IMR-90 (cell line): ENCODE measurements around the gene VPS11. TPM values are rescaled to one million over a fixed set of nuclear protein-coding genes. Genes with fewer than 3 reads are reported as not detected.

Source experiments
- ATAC-seq: fragments of 200-7000 bp; cut with Tn5 transposase; 2 replicates; pipeline ENCODE4 v1.9.1; 2020; ENCODE audit warnings: low read depth, mild to moderate bottlenecking, moderate library complexity
- BruUV-seq: library from RNA; stranded (reverse); fragments of 400-500 nt; replicated peaks from 2 replicates; lab custom pipeline; 2021; lab: Mats Ljungman, UMichigan
- CTCF ChIA-PET: fragments of 300-600 bp; formaldehyde crosslinking; extraction: SDS; loops from one replicate; lab custom pipeline; 2021; ENCODE audit warnings: antibody characterized with exemption; lab: Yijun Ruan, JAX
- POLR2A ChIA-PET: fragments of 300-600 bp; sonication (Branson Sonifier 250); formaldehyde crosslinking; loops from one replicate; lab custom pipeline; 2022; ENCODE audit warnings: antibody characterized with exemption; ENCODE audit not compliant: unreplicated experiment; lab: Charles Lee
- DNase-seq: peaks from one replicate; pipeline ENCODE4 v3.0.0; 2013
- H2AFZ ChIP-seq: replicated peaks from 2 replicates; pipeline ENCODE3; 2013; ENCODE audit warnings: low read length, mild to moderate bottlenecking; ENCODE audit not compliant: poor library complexity
- H2AK5ac ChIP-seq: 2 replicates; pipeline ENCODE4 v1.6.1; 2013; ENCODE audit warnings: low read depth, low read length, inconsistent platforms
- H2AK9ac ChIP-seq: replicated peaks from 2 replicates; pipeline ENCODE3; 2013; ENCODE audit warnings: mild to moderate bottlenecking, low read depth, low read length, moderate library complexity; ENCODE audit not compliant: poor library complexity
- H2BK120ac ChIP-seq: 2 replicates; pipeline ENCODE4 v1.6.1; 2013; ENCODE audit warnings: low read depth, low read length, inconsistent platforms
- H2BK15ac ChIP-seq: 3 replicates; pipeline ENCODE4 v1.6.1; 2013; ENCODE audit warnings: low read depth, low read length, inconsistent platforms
- H2BK20ac ChIP-seq: 2 replicates; pipeline ENCODE4 v1.6.1; 2013; ENCODE audit warnings: low read depth, mild to moderate bottlenecking, inconsistent platforms, low read length, moderate library complexity
- H2BK5ac ChIP-seq: 2 replicates; pipeline ENCODE4 v1.6.1; 2013; ENCODE audit warnings: mild to moderate bottlenecking, low read depth, low read length, inconsistent platforms; ENCODE audit not compliant: poor library complexity, severe bottlenecking
- H3K14ac ChIP-seq: replicated peaks from 2 replicates; pipeline ENCODE4 v1.6.1; 2013; ENCODE audit warnings: low read depth, low read length, inconsistent platforms
- H3K18ac ChIP-seq: 2 replicates; pipeline ENCODE4 v1.6.1; 2013; ENCODE audit warnings: low read depth, low read length, control low read depth
- H3K23ac ChIP-seq: 2 replicates; pipeline ENCODE4 v1.6.1; 2013; ENCODE audit warnings: low read depth, low read length, inconsistent platforms
- H3K27ac ChIP-seq: 2 replicates; pipeline ENCODE4 v1.5.1; 2013; ENCODE audit warnings: mild to moderate bottlenecking, control low read depth, low read length; ENCODE audit not compliant: insufficient read depth
- H3K27me3 ChIP-seq: 2 replicates; pipeline ENCODE4 v1.6.1; 2013; ENCODE audit warnings: low read length; ENCODE audit not compliant: control insufficient read depth, insufficient read depth
- H3K36me3 ChIP-seq: 2 replicates; pipeline ENCODE4 v1.6.1; 2013; ENCODE audit warnings: low read length, mixed read lengths; ENCODE audit not compliant: control insufficient read depth, insufficient read depth
- H3K4ac ChIP-seq: 2 replicates; pipeline ENCODE4 v1.6.1; 2013; ENCODE audit warnings: low read depth, low read length, inconsistent platforms
- H3K4me1 ChIP-seq: 2 replicates; pipeline ENCODE4 v1.6.1; 2013; ENCODE audit warnings: low read length, mixed read lengths; ENCODE audit not compliant: control insufficient read depth, insufficient read depth
- H3K4me2 ChIP-seq: 2 replicates; pipeline ENCODE4 v1.6.1; 2013; ENCODE audit warnings: low read depth, mild to moderate bottlenecking, control low read depth, low read length, moderate library complexity
- H3K4me3 ChIP-seq: 2 replicates; pipeline ENCODE4 v1.5.1; 2013; ENCODE audit warnings: low read depth, mild to moderate bottlenecking, control low read depth, low read length, moderate library complexity; ENCODE audit not compliant: insufficient read depth
- H3K56ac ChIP-seq: 2 replicates; pipeline ENCODE4 v1.6.1; 2013; ENCODE audit warnings: low read length, inconsistent platforms; ENCODE audit not compliant: insufficient read depth; ENCODE audit errors: extremely low read depth
- H3K79me1 ChIP-seq, 2 experiments: 2 replicates each; pipeline ENCODE4 v1.6.1; 2013; ENCODE audit warnings: low read length in 2 of 2, inconsistent platforms in 1 of 2, low read depth in 1 of 2
- H3K9ac ChIP-seq: 2 replicates; pipeline ENCODE4 v1.6.1; 2013; ENCODE audit warnings: low read depth, low read length, control low read depth
- H3K9me1 ChIP-seq: 2 replicates; pipeline ENCODE4 v1.6.1; 2013; ENCODE audit warnings: low read length, inconsistent platforms; ENCODE audit not compliant: insufficient read depth
- H3K9me3 ChIP-seq: 2 replicates; pipeline ENCODE4 v1.6.1; 2013; ENCODE audit warnings: low read length; ENCODE audit not compliant: control insufficient read depth, insufficient read depth
- H4K20me1 ChIP-seq: 2 replicates; pipeline ENCODE4 v1.6.1; 2013; ENCODE audit warnings: low read length, inconsistent platforms; ENCODE audit not compliant: insufficient read depth
- H4K5ac ChIP-seq: 2 replicates; pipeline ENCODE4 v1.6.1; 2013; ENCODE audit warnings: mild to moderate bottlenecking, low read depth, low read length, control low read depth
- H4K8ac ChIP-seq, 2 experiments: 2 replicates each; pipeline ENCODE4 v1.6.1; 2013; ENCODE audit warnings: low read depth in 2 of 2, low read length in 2 of 2, control low read depth in 1 of 2, inconsistent platforms in 1 of 2
- H4K91ac ChIP-seq: 2 replicates; pipeline ENCODE4 v1.6.1; 2013; ENCODE audit warnings: low read depth, low read length, inconsistent platforms; ENCODE audit not compliant: insufficient read depth
- BHLHE40 ChIP-seq: fragments of 150-350 bp; IDR thresholded peaks from 2 replicates; pipeline ENCODE4 v1.6.1; 2016; ENCODE audit warnings: mild to moderate bottlenecking, low read depth, low read length
- MAZ ChIP-seq: IDR thresholded peaks from 2 replicates; pipeline ENCODE4 v1.6.1; 2012; ENCODE audit warnings: low read depth, mild to moderate bottlenecking, low read length, improper control_type of control experiment, moderate library complexity, borderline replicate concordance
- MXI1 ChIP-seq: IDR thresholded peaks from 2 replicates; pipeline ENCODE4 v1.6.1; 2012; ENCODE audit warnings: low read depth, mild to moderate bottlenecking, low read length, moderate library complexity, borderline replicate concordance
- WGBS, 2 experiments: methylation state at CpG; one replicate each; pipeline versions ENCODE4 v1.1.5 to v1.1.7; 2013; ENCODE audit warnings: missing lambda C conversion rate in 2 of 2; ENCODE audit not compliant: insufficient read length in 1 of 2; ENCODE audit errors: extremely low coverage in 2 of 2; 5-methylcytosine and 5-hydroxymethylcytosine counted together
- dilution Hi-C: fragments of 300-500 bp; cut with HindIII; formaldehyde crosslinking; loops from one replicate; pipeline ENCODE4 v1.14.3; 2018; ENCODE audit warnings: low sequenced_read_pairs; ENCODE audit not compliant: unreplicated experiment
- in situ Hi-C: fragments of 300-500 bp; cut with MboI; formaldehyde crosslinking; loops from 3 replicates; pipeline ENCODE4 v1.14.3; 2019; ENCODE audit warnings: low sequenced_read_pairs, inconsistent platforms, mixed read lengths
- intact Hi-C: fragments of 100-400 bp; cut with micrococcal nuclease; formaldehyde crosslinking; loops from 2 replicates; pipeline ENCODE4 v1.10.0; 2022
- polyA plus RNA-seq, 3 experiments: library from polyadenylated mRNA; depleted of rRNA; stranded (reverse); fragments of >200 nt; gene quantifications; 2 replicates each; pipeline ENCODE4 v1.2.3, GENCODE V29; 2012; ENCODE audit warnings: low replicate concordance in 1 of 3
- total RNA-seq: library from RNA; depleted of rRNA; stranded (reverse); fragments of >200 nt; gene quantifications from 2 replicates; pipeline ENCODE4 v1.2.3, GENCODE V29; 2012

VPS11 gene
- total and polyA plus RNA-seq, 2 of the 4 experiments (the other 2 are of a cell fraction) = 19.7 to 30.5 TPM

- DNase-seq (no peak), ATAC-seq (no peak)
- Histone ChIP-seq H3K56ac (no peak overlapping the region), H3K18ac (no peak overlapping the region), H3K14ac (no peak overlapping the region), H3K9me1 (peaks cover 18% of the 10 kb centered on the region; the same call in 1 of the 2 replicates), H4K20me1 (peaks cover 11% of the 10 kb centered on the region), H2BK20ac (no peak overlapping the region), H3K79me1 (peaks cover 30 to 49% of the 10 kb centered on the region in 2 experiments; a peak in 3 of 4 replicates), H3K27ac (no peak overlapping the region), H2BK15ac (no peak overlapping the region), H3K23ac (peak overlapping the region; percentile 28; the same call in 1 of the 2 replicates), H2BK5ac (no peak overlapping the region), H4K5ac (no peak overlapping the region), H3K9me3 (no peaks in the 10 kb centered on the region), H3K4me1 (peaks cover 13% of the 10 kb centered on the region), H3K4me2 (no peak overlapping the region), H3K9ac (no peak overlapping the region), H3K4ac (no peak overlapping the region), H2AFZ (peak overlapping the region; percentile 27), H3K27me3 (no peaks in the 10 kb centered on the region), H2AK5ac (no peak overlapping the region; the same call in 1 of the 2 replicates), H2AK9ac (peak overlapping the region; percentile 73), H3K4me3 (no peak overlapping the region), H3K36me3 (peaks cover 11% of the 10 kb centered on the region), H2BK120ac (no peak overlapping the region), H4K91ac (no peak overlapping the region), H4K8ac (no peak overlapping the region)
- WGBS, 2 experiments = no CpG with 5 or more reads among the region's 2 CpGs
- ChIA-PET POLR2A (no interaction called here), CTCF (interaction anchor here (0.6 kb wide), 1 partner anchor 712 kb away, joined by 4 read pairs; no protein-coding TSS in a partner anchor)
- TF ChIP-seq BHLHE40 (no peak), MXI1 (no peak), MAZ (no peak)
- dilution Hi-C loops (no loop called here), in situ Hi-C loops (no loop called here), intact Hi-C loops (no loop called here)
- no TSS peak for BruUV-seq
Measured at GRCh38 chr11:119087747-119088241, 20.2 kb downstream of the VPS11 start.
